Brain pericyte (primary cell): ENCODE results near the gene WASF1.
"Not testable (repeated sequence)": the region's sequence is repeated elsewhere in the genome, so short reads cannot be mapped to it uniquely, and the experiment has no call there.

Experiments used
- DNase-seq: peaks from one replicate; pipeline ENCODE4 v3.0.0-alpha.2; 2012; ENCODE audit warnings: low read depth, low spot score

WASF1 gene

GRCh38 chr6:110089323-110089722 lies 90.1 kb downstream of the WASF1 start:
- no peak for DNase-seq

- DNase-seq: no peak
Observed at GRCh38 chr6:110085285-110085684, 94.2 kb downstream of the WASF1 start.

DNA sequence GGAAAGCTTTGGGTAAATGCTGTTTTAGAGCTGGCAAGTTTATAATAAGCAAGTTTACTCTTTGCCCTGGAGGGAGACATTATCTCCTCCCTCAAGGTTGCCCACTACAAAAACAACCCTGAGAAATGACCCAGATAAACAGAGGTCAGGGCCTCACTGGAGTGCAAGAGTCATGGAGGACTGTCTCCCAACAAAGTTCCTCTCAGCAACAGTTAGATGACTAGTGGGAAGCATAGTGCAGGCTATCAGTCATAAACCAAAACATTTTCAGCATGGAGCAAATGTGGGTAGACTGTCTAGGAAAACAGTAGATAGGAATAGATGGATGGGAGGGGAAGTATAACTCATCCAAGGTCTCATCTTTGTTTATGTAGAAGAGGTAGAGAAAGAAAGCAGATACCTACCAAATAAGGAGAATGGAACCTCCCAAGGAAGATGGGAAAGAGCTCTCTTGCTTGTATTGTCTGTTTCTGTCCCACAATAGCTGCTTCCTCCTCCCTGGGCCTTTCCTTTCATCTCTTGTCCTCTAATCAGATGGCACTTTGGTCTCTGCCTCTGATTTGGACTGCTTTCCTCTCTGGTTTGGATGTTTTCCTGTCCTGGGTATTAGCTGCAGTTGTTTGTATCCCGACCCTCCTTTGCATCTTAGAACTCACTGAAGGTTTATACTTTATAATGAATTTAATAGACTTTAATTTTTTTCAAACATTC lies 95.4 kb downstream of the WASF1 start:
- no peak for DNase-seq

DNA sequence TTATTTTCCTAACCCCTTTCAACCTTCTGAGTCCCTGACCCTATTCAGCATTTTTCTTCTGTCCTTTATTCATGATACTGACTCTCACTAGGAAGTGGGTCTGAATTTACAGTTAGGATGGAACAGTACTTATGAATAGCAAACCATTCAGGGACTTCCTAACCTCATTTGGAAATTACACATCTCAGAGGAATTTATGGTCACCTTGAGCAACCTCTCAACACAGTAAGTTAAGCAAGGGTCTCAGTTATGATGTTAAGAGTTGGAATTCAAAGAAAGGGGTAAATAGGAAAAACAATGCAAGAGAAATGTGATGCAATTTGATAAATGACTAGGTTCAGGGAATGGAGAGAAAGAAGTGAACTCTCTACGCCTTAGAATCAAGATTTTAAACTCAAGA lies 104.1 kb downstream of the WASF1 start:
- DNase-seq: no peak

GRCh38 chr6:110073474-110073873 lies 106.0 kb downstream of the WASF1 start:
- not testable (repeated sequence) for DNase-seq

- DNase-seq: no peak
Observed at GRCh38 chr6:110068592-110068967, 110.9 kb downstream of the WASF1 start.

GRCh38 chr6:110067837-110068591 lies 111.5 kb downstream of the WASF1 start:
- DNase-seq: no peak

DNA sequence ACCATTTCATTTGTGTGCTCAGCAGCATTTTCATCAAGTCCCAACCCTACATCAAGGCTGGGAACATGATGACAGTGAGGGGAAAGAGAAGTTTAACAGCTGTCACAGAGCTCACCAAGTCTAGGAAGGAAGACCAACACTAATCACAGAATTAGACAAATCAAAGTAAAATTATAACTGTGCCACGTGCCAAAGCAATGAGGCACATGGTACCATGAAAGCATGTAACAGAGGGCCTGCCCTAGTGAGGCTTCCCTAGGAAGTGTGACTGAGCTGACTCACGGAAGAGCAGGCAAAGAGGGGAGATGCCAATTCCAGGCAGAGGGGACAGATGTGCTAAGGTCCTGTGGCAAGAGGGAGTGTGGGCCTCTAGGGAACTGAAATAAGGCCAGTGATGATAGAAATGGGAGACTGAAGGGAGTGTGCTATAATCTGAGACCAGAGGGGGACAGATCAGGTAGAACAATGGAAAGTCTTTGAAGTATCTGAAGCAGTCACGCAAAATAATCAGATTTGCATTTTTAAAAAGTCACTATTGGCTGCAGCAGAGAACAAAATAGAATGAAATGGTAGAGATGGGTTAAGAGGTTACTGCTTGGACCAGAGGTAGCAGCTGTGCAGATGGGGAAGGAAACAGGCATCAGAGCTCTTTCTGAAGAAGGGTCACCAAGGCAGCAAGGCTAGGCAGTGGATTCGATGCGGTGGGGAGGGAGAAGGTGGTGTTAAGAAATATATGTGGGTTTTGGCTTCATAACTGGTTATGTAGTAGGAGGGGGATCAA lies 114.5 kb downstream of the WASF1 start:
- DNase-seq: no peak

- DNase-seq: no peak
Observed at GRCh38 chr6:110063594-110064263, 115.7 kb downstream of the WASF1 start.

- DNase-seq: no peak
Observed at GRCh38 chr6:110055387-110055735, 124.1 kb downstream of the WASF1 start.

DNA sequence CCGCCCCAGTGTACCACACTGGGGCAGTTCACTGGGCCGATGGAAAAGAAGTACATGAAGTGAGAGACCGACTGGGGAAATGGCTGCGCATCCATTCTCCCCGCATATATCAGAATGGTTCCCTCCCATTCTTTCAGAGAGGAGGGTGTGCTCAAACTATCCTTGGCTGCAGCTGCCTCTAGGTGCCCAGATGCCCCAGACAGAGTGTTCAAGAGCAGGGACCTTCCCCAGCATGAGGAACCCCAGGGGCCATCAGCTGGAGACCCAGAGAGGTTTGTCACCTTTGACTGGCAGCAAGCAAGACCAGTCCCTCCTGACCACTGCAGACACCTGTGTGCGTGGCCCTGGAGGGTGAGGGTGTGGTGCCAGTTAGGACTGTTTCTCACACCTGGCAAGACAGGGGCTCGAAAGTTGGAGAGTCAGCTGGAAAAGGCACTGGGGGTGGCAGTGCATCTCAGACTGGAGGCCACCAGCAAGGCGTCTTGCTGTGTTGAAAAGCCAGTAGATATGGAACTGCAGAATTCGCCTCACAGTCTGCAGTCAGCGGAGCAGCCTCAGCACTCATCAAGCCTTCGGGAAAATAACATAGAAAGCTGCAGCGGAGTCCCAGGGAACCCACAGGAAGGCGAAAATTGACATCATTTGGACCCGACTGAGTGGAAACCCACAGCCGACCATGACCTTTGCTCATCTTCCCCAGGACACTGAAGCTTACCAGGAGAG lies 124.6 kb downstream of the WASF1 start:
- DNase-seq: no peak

GRCh38 chr6:110053395-110054240 lies 125.9 kb downstream of the WASF1 start:
- DNase-seq: no peak

DNA sequence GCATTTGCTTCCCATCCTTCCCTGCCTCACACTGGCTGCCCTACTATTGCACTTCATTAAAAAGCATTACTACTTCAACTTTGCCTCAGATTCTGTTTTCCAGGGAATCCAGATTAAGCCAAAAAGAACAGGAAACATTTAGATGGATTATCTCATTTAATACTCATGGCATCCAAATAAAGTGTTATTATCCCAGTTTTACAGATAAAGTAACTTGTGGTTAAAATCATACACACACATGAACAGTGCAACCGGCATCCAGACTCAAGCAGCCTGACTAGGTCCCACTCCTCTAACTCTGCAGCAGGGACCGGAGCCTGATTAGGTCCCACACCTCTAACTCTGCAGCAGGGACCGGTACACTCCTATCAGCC lies 129.0 kb downstream of the WASF1 start:
- DNase-seq: no peak
